ENCODE measurements around the gene BACH2.
"Not testable (repeated sequence)": the region's sequence is repeated elsewhere in the genome, so short reads cannot be mapped to it uniquely, and the experiment has no call there.

The BACH2 gene

GRCh38 chr6:90212274-90212673, 84.4 kb downstream of the BACH2 start:
- Histone ChIP-seq H3K4me3 (ENCODE audit: low read length) (no peak overlapping the region), H3K36me3 (ENCODE audit: control insufficient read depth, low read length) (peaks cover 98% of the 10 kb centered on the region), H3K4me1 (ENCODE audit: control insufficient read depth, low read length) (peaks cover 87% of the 10 kb centered on the region), H3K27ac (ENCODE audit: low read depth, low read length) (0 out of 2 replicates have a peak overlapping the region, but pooled peaks have one; percentile 13), H3K27me3 (ENCODE audit: control insufficient read depth, low read length) (no peaks in the 10 kb centered on the region), H3K9me2 (replicated peaks; ENCODE audit: control insufficient read depth, low read length) (no peaks in the 10 kb centered on the region), H3K9me3 (ENCODE audit: control insufficient read depth, insufficient read depth, low read length) (no peaks in the 10 kb centered on the region), H3F3A (ENCODE audit: control insufficient read depth, insufficient read depth) (peaks cover 57% of the 10 kb centered on the region), H4K20me1 (ENCODE audit: control insufficient read depth, insufficient read depth, low read depth, low read length) (peaks cover 68% of the 10 kb centered on the region), H3K4me2 (ENCODE audit: low read length) (0 out of 2 replicates have a peak overlapping the region, but pooled peaks have one; percentile 4), H3K79me2 (ENCODE audit: control insufficient read depth, low read length) (peaks cover 100% of the 10 kb centered on the region)
- no peak for TF ChIP-seq EZH2phosphoT487 (IDR thresholded peaks at IDR 0.05; ENCODE audit: borderline replicate concordance, low read length)
- no peak for TF ChIP-seq CTCF (IDR thresholded peaks at IDR 0.05; ENCODE audit: low read depth, low read length, poor library complexity, severe bottlenecking)

- no peaks in the 10 kb centered on the region for H3K27me3 ChIP-seq (ENCODE audit: control insufficient read depth, low read length)
- no peaks in the 10 kb centered on the region for H3K9me2 ChIP-seq (replicated peaks; ENCODE audit: control insufficient read depth, low read length)
- TF ChIP-seq EZH2phosphoT487 (IDR thresholded peaks at IDR 0.05; ENCODE audit: borderline replicate concordance, low read length) = no peak
- TF ChIP-seq CTCF (IDR thresholded peaks at IDR 0.05; ENCODE audit: low read depth, low read length, poor library complexity, severe bottlenecking) = no peak
- peaks cover 70% of the 10 kb centered on the region for H4K20me1 ChIP-seq (ENCODE audit: control insufficient read depth, insufficient read depth, low read depth, low read length)
- H3K27ac ChIP-seq (ENCODE audit: low read depth, low read length) = no peak overlapping the region
- H3F3A ChIP-seq (ENCODE audit: control insufficient read depth, insufficient read depth) = peaks cover 39% of the 10 kb centered on the region
- H3K4me1 ChIP-seq (ENCODE audit: control insufficient read depth, low read length) = peaks cover 86% of the 10 kb centered on the region
- H3K79me2 ChIP-seq (ENCODE audit: control insufficient read depth, low read length) = peaks cover 100% of the 10 kb centered on the region
- no peak overlapping the region for H3K4me2 ChIP-seq (ENCODE audit: low read length)
- peaks cover 98% of the 10 kb centered on the region for H3K36me3 ChIP-seq (ENCODE audit: control insufficient read depth, low read length)
- H3K9me3 ChIP-seq (ENCODE audit: control insufficient read depth, insufficient read depth, low read length) = no peaks in the 10 kb centered on the region
- H3K4me3 ChIP-seq (ENCODE audit: low read length) = no peak overlapping the region
Observed at GRCh38 chr6:90209527-90209926, 87.1 kb downstream of the BACH2 start.

- H3K36me3 ChIP-seq (ENCODE audit: control insufficient read depth, low read length) = peaks cover 98% of the 10 kb centered on the region
- not testable (repeated sequence) for H3K27me3 ChIP-seq (ENCODE audit: control insufficient read depth, low read length); H3K27ac ChIP-seq (ENCODE audit: low read depth, low read length); H3K9me3 ChIP-seq (ENCODE audit: control insufficient read depth, insufficient read depth, low read length); H3K4me3 ChIP-seq (ENCODE audit: low read length); H3K4me2 ChIP-seq (ENCODE audit: low read length); H3K9me2 ChIP-seq (replicated peaks; ENCODE audit: control insufficient read depth, low read length)
- H3K79me2 ChIP-seq (ENCODE audit: control insufficient read depth, low read length) = peaks cover 100% of the 10 kb centered on the region
- H3F3A ChIP-seq (ENCODE audit: control insufficient read depth, insufficient read depth) = peaks cover 35% of the 10 kb centered on the region
- peaks cover 85% of the 10 kb centered on the region for H3K4me1 ChIP-seq (ENCODE audit: control insufficient read depth, low read length)
- peaks cover 68% of the 10 kb centered on the region for H4K20me1 ChIP-seq (ENCODE audit: control insufficient read depth, insufficient read depth, low read depth, low read length)
Observed at GRCh38 chr6:90208690-90209089, 88.0 kb downstream of the BACH2 start.

GRCh38 chr6:90204327-90205056, 92.2 kb downstream of the BACH2 start:
- Histone ChIP-seq H3K79me2 (ENCODE audit: control insufficient read depth, low read length) (peaks cover 100% of the 10 kb centered on the region), H3K9me3 (ENCODE audit: control insufficient read depth, insufficient read depth, low read length) (no peaks in the 10 kb centered on the region), H3K4me3 (ENCODE audit: low read length) (no peak overlapping the region), H3K4me1 (ENCODE audit: control insufficient read depth, low read length) (peaks cover 79% of the 10 kb centered on the region), H3K4me2 (ENCODE audit: low read length) (0 out of 2 replicates have a peak overlapping the region, but pooled peaks have one; percentile 10), H3K36me3 (ENCODE audit: control insufficient read depth, low read length) (peaks cover 94% of the 10 kb centered on the region), H3K27me3 (ENCODE audit: control insufficient read depth, low read length) (no peaks in the 10 kb centered on the region), H3K27ac (ENCODE audit: low read depth, low read length) (no peak overlapping the region), H3K9me2 (replicated peaks; ENCODE audit: control insufficient read depth, low read length) (no peaks in the 10 kb centered on the region), H4K20me1 (ENCODE audit: control insufficient read depth, insufficient read depth, low read depth, low read length) (peaks cover 51% of the 10 kb centered on the region), H3F3A (ENCODE audit: control insufficient read depth, insufficient read depth) (peaks cover 36% of the 10 kb centered on the region)
- TF ChIP-seq EZH2phosphoT487 (IDR thresholded peaks at IDR 0.05; ENCODE audit: borderline replicate concordance, low read length) (no peak), CTCF (IDR thresholded peaks at IDR 0.05; ENCODE audit: low read depth, low read length, poor library complexity, severe bottlenecking) (no peak)
